ENCODE results near the gene SLC27A4.
A peak's percentile ranks its signal among the peaks of the same experiment; 100 is the strongest.

The SLC27A4 gene

DNA sequence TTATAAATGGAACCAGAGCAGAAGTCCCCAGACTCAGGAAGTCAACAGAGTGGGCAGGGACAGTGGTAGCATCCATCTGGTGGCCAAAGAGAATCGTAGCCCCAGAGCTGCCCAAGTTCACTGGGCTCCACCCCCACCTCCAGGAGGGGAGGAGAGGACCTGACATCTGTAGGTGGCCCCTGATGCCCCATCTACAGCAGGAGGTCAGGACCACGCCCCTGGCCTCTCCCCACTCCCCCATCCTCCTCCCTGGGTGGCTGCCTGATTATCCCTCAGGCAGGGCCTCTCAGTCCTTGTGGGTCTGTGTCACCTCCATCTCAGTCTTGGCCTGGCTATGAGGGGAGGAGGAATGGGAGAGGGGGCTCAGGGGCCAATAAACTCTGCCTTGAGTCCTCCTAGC is 20.5 kb downstream of the SLC27A4 start:
- Mint-ChIP-seq H3K27me3 (no peaks in the 10 kb centered on the region), H3K36me3 (ENCODE audit: insufficient read depth) (peaks cover 8% of the 10 kb centered on the region), H3K27ac (ENCODE audit: low read depth) (no peak overlapping the region), H3K4me1 (peaks cover 12% of the 10 kb centered on the region), H3K9me3 (no peaks in the 10 kb centered on the region), H3K4me3 (no peak overlapping the region)
- no peak for ATAC-seq (replicated peaks; ENCODE audit: extremely low read depth, poor library complexity, severe bottlenecking)
- DNase-seq (ENCODE audit: low spot score in 2 of 2) = no peak

DNA sequence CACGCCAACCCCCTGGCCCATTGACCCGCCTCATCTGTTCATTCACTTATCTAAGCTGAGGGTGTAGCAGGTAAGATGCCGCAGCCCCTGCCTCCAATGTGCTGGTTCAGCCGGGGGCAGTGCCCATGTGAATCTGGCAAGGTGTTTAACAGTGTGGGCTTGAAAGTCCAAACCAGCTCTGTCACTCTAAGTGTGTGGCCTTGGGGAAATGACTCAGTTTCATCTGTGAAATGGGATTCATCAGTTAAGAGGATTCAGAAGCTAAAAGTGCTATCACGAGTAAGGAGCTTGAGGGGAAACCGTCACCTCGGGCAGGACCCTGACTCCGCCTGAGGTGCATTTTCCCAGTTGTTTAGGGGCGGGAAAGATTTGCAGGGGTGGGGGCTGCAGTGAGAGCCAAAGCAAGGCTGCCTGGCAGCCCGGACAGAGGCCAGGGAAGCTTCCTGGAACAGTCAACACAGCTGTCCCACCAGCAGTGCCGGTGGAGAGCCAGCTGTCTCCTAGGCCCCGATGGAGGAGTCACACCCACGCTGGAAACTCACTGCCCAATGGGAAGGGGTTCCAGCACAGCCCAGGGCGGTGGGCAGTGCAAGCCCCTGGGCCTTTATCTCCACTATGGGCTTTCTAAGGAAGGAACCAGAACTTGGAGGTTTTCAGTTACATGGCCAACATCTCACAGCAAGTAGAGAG is 21.1 kb downstream of the SLC27A4 start:
- H3K27me3 Mint-ChIP-seq = peaks cover under 1% of the 10 kb centered on the region
- ATAC-seq (replicated peaks; ENCODE audit: extremely low read depth, poor library complexity, severe bottlenecking) = no peak
- H3K27ac Mint-ChIP-seq (ENCODE audit: low read depth) = peak overlapping the region; percentile 72
- no peaks in the 10 kb centered on the region for H3K9me3 Mint-ChIP-seq
- peak overlapping the region; percentile 65 for H3K4me3 Mint-ChIP-seq
- peaks cover 6% of the 10 kb centered on the region for H3K36me3 Mint-ChIP-seq (ENCODE audit: insufficient read depth)
- no peak for DNase-seq (ENCODE audit: low spot score in 2 of 2)
- H3K4me1 Mint-ChIP-seq = peaks cover 12% of the 10 kb centered on the region

DNA sequence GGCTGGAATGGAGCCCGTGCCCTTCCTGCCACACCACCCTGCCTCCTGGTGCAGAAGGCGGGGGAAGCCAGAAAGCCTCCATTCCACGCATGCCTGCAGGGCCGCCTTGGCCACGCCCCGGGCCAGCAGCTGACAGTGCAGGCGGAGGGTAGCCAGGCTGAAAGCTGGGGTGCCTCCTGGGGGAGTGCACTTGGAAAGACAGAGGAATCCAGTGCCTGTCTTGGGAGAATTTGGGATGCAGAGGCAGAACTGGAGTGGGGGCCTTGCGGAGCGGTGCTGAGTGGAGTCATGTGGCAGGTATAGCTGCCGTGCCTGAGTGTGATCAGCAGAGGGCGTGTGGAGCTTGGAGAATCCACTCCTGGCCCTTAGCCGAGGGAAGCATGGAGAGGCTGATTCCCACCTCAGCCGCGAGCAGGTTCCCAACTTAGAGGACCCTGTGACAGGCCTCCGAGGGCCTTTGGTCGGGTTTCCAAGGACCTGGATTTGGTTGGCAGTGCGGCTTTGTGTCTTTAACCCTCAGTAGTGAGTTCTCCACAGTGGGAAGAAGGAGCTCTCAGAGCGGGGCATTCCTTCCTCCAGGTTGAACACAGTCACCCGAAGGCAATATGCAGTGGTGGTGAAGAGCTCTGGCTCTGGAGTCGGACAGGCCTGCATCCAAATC is 21.8 kb downstream of the SLC27A4 start:
- peaks cover 12% of the 10 kb centered on the region for H3K4me1 Mint-ChIP-seq
- peaks cover 7% of the 10 kb centered on the region for H3K27me3 Mint-ChIP-seq
- no peaks in the 10 kb centered on the region for H3K9me3 Mint-ChIP-seq
- DNase-seq (ENCODE audit: low spot score in 2 of 2) = peak; percentile 47 to 49
- peak overlapping the region; percentile 65 for H3K4me3 Mint-ChIP-seq
- H3K36me3 Mint-ChIP-seq (ENCODE audit: insufficient read depth) = peaks cover 6% of the 10 kb centered on the region
- peak; percentile 87 for ATAC-seq (replicated peaks; ENCODE audit: extremely low read depth, poor library complexity, severe bottlenecking)
- H3K27ac Mint-ChIP-seq (ENCODE audit: low read depth) = peak overlapping the region; percentile 72

DNA sequence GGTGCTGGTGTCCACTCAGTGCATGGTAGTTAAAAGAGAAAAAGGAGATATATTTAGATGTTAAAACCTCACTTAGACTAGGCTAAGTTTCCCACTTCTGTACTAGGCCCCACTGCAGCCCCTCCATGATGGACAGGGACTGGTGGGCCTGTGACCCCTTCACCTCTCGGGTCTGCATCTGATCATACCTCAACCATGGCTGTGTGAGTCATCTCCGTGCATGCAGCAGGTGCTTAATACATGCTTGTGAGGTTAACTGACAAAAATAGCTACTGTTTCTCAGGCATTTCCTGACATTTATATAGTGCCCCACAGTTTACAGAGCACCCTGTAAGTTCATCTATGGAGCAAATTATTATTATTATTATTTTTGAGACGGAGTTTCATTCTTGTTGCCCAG is 22.4 kb downstream of the SLC27A4 start:
- Mint-ChIP-seq H3K27ac (ENCODE audit: low read depth) (no peak overlapping the region), H3K4me1 (peaks cover 12% of the 10 kb centered on the region), H3K9me3 (no peaks in the 10 kb centered on the region), H3K27me3 (peaks cover 12% of the 10 kb centered on the region), H3K4me3 (no peak overlapping the region), H3K36me3 (ENCODE audit: insufficient read depth) (peaks cover 6% of the 10 kb centered on the region)
- no peak for DNase-seq (ENCODE audit: low spot score in 2 of 2)
- no peak for ATAC-seq (replicated peaks; ENCODE audit: extremely low read depth, poor library complexity, severe bottlenecking)

DNA sequence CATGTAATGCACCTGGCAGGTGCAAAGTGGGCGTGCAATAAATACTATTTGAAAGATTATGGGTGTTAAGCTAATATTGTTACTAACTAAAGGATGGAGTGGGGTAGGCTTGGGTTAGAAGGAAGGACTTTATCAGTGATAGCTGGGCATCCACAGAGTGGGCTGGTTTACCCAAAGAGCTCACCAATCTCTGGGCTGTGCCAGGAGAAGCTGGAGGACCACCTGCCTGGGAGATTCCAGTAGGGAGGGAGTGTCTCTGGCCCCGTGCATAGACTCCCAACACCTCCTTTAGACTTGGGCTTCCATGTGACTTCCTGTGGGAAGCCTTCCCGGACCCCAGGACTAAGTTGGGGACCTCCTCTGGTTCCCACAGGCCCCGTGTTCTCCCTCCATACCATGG is 25.2 kb downstream of the SLC27A4 start:
- Mint-ChIP-seq H3K4me1 (peaks cover 17% of the 10 kb centered on the region), H3K27me3 (peaks cover 12% of the 10 kb centered on the region), H3K36me3 (ENCODE audit: insufficient read depth) (no peaks in the 10 kb centered on the region), H3K4me3 (no peak overlapping the region), H3K27ac (ENCODE audit: low read depth) (no peak overlapping the region), H3K9me3 (no peaks in the 10 kb centered on the region)
- ATAC-seq (replicated peaks; ENCODE audit: extremely low read depth, poor library complexity, severe bottlenecking) (no peak), DNase-seq (ENCODE audit: low spot score in 2 of 2) (no peak)

DNA sequence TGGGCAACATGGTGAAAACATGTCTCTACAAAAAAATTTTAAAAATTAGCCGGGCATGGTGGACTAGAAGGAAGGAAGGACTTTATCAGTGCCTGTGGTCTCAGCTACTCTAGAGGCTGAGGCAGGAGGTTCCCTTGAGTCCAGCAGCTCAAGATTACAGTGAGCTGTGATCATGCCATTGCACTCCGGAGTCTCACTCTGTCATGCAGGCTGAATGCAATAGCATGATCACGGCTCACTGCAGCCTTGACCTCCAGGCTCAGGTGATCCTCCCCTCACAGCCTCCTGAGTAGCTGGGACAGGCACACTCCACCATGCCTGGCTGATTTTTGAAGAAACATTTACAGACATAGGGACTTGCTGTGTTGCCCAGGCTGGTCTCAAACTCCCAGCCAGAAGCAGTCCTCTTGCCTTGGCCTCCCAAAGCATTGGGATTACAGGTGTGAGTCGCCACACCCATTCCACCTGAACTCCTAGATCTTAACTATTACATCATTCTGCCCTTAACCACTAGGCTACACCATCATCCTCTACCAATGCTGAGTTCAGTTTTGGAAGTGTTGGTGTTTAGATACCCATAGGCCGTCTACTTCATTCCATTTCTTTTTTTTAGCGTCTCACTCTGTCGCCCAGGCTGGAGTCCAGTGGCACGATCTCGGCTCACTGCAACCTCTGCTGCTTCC is 28.8 kb downstream of the SLC27A4 start:
- DNase-seq (ENCODE audit: low spot score in 2 of 2) (no peak), ATAC-seq (replicated peaks; ENCODE audit: extremely low read depth, poor library complexity, severe bottlenecking) (no peak)
- Mint-ChIP-seq H3K4me3 (no peak overlapping the region), H3K27me3 (peaks cover 12% of the 10 kb centered on the region), H3K27ac (ENCODE audit: low read depth) (no peak overlapping the region), H3K9me3 (no peaks in the 10 kb centered on the region), H3K36me3 (ENCODE audit: insufficient read depth) (peaks cover 4% of the 10 kb centered on the region), H3K4me1 (peaks cover 34% of the 10 kb centered on the region)

DNA sequence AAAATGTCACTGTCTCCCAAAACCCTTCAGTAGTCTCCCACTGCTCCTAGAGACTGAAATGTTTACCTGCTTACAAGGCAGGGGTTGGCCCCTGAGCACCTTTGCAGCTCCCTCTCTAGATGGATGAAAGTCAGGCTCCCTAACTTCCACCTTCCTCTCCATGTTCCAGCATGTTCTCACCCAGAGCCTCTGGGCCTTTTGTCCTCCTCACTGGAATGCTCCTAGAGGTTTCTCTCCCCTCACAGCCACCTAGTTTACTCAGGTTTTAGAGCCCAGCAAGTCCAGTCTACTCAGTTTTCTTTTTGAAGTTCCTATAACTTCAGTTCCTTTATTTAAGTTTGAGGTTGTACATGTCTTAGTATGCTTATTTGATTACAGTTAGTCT is 30.0 kb downstream of the SLC27A4 start:
- Mint-ChIP-seq H3K27me3 (peaks cover 12% of the 10 kb centered on the region), H3K36me3 (ENCODE audit: insufficient read depth) (peaks cover 4% of the 10 kb centered on the region), H3K9me3 (no peaks in the 10 kb centered on the region), H3K27ac (ENCODE audit: low read depth) (peak overlapping the region; percentile 95), H3K4me3 (peak overlapping the region; percentile 93), H3K4me1 (peaks cover 34% of the 10 kb centered on the region)
- ATAC-seq (replicated peaks; ENCODE audit: extremely low read depth, poor library complexity, severe bottlenecking) (no peak), DNase-seq (ENCODE audit: low spot score in 2 of 2) (no peak)

DNA sequence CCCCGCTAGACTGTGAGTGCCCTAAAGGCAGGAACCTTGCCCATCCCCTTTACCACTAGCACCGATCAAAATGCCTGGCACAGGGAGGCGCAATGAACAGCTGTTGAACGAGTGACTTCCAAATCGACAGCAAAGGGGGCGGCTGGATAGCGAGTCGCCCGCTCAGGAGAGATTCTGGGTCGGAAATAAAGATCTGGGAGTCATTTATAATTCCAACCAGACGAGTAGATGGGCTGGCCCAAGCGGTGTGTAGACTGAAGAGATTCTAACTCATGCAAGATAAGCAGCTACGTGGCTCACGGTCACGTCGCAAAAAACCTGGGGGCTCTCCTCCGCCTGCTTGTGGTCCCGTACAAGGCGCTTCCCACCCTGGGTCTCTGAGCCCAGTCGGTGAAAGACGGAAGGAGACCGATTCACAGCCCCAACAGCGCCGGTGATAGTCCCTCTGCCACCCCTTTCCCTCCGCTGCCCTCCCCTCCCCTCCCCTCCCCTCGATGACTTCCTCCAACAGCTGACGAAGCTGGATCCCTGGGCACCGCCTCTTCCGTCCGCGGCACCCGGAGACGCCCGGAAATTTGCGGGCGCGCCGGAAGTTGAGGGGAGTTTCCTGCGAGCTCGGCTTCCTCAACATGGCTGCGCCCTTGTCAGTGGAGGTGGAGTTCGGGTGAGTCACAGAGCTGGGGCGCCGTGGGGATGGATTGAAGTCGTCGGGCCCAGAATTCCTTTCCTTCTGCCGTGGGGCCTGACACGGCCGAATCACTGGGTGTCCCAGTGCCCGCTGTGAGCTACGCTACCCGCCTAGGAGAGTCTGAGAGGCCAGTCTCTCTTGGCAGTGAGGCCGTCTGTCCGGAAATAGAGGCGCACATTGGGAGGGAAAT is 30.7 kb downstream of the SLC27A4 start, which contains the start of gene URM1:
TSS of gene URM1 (plus strand) at position 623 of the 878 bp plus-strand sequence. CDS start at position 630, 7 bp downstream.
- ATAC-seq (replicated peaks; ENCODE audit: extremely low read depth, poor library complexity, severe bottlenecking) = peak; percentile 97
- H3K9me3 Mint-ChIP-seq = no peaks in the 10 kb centered on the region
- peaks cover 12% of the 10 kb centered on the region for H3K27me3 Mint-ChIP-seq
- DNase-seq (ENCODE audit: low spot score in 2 of 2) = peak; percentile 86 to 92
- peaks cover 34% of the 10 kb centered on the region for H3K4me1 Mint-ChIP-seq
- peaks cover 4% of the 10 kb centered on the region for H3K36me3 Mint-ChIP-seq (ENCODE audit: insufficient read depth)
- H3K4me3 Mint-ChIP-seq = peak within 1 kb of the TSS; percentile 93
- H3K27ac Mint-ChIP-seq (ENCODE audit: low read depth) = peak within 1 kb of the TSS; percentile 95

DNA sequence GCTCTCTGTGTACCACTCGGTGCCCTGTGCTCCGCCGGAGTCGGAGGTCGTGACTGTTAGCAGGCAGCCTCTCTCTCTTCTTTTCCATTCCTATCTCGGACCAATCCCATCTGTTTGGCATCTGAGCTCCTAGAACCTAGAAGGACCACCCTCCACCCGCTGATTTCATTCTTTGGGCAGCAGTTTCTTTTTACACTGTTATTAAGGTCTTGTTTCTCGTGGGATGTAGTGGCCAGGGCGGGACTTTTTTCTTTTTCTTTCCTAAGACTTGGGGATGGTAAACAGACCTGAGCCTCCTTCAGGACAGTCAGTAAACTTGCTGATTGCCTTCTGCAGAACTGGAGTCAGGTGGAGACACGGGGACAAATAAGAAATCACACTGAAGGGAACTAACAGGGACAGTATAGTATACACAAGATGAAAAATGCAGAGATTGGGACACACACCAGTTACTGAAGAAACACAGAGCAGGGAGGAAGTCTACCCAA is 31.3 kb downstream of the SLC27A4 start:
- peaks cover 34% of the 10 kb centered on the region for H3K4me1 Mint-ChIP-seq
- peaks cover 10% of the 10 kb centered on the region for H3K27me3 Mint-ChIP-seq
- peaks cover 4% of the 10 kb centered on the region for H3K36me3 Mint-ChIP-seq (ENCODE audit: insufficient read depth)
- peak overlapping the region; percentile 95 for H3K27ac Mint-ChIP-seq (ENCODE audit: low read depth)
- DNase-seq (ENCODE audit: low spot score in 2 of 2) (no peak), ATAC-seq (replicated peaks; ENCODE audit: extremely low read depth, poor library complexity, severe bottlenecking) (no peak)
- H3K4me3 Mint-ChIP-seq = peak overlapping the region; percentile 93
- no peaks in the 10 kb centered on the region for H3K9me3 Mint-ChIP-seq

DNA sequence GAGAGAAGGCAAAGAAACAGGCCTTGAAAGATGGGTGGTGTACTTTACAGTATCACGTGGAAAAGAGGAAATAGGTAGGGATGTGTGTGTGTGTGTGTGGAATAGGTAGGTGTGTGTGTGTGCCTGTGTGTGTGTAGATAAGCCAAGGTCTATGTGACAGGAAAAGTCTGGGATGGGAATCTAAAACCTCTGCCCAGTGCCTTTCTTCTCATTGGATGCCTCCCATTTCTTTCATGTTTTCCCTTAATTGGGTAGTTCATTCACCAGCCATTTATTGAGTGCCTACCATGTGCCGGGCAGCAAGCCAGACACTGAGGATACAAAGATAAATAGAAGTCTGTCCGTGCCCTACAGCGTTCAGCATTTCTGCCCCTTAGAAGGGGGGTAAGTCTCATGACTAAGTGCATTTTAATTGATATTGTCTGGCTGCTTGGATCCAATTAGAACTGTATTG is 31.9 kb downstream of the SLC27A4 start:
- DNase-seq (ENCODE audit: low spot score in 2 of 2) = no peak
- ATAC-seq (replicated peaks; ENCODE audit: extremely low read depth, poor library complexity, severe bottlenecking) = no peak
- Mint-ChIP-seq H3K4me3 (peak overlapping the region; percentile 93), H3K36me3 (ENCODE audit: insufficient read depth) (peaks cover 4% of the 10 kb centered on the region), H3K4me1 (peaks cover 34% of the 10 kb centered on the region), H3K9me3 (no peaks in the 10 kb centered on the region), H3K27ac (ENCODE audit: low read depth) (peak overlapping the region; percentile 95), H3K27me3 (peaks cover 4% of the 10 kb centered on the region)

DNA sequence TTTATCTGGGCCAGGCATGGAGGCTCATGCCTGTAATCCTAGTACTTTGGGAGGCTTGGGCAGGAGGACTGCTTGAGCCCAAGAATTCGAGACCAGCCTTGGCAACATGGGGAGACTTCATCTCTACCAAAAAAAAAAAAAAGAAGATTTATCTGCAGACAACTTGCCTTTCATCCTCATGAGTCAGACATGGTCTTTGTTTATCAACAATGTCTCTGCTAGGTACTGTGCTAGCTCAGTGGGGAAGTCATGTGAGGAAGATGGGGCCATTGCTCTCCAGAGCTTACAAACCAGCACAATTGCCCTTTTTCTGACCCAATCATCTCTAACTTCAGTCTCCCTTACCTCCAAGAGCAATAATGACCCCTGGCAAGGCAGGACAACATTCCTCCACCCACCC is 32.5 kb downstream of the SLC27A4 start:
- H3K27me3 Mint-ChIP-seq = no peaks in the 10 kb centered on the region
- peak overlapping the region; percentile 93 for H3K4me3 Mint-ChIP-seq
- ATAC-seq (replicated peaks; ENCODE audit: extremely low read depth, poor library complexity, severe bottlenecking) = no peak
- H3K27ac Mint-ChIP-seq (ENCODE audit: low read depth) = no peak overlapping the region
- no peak for DNase-seq (ENCODE audit: low spot score in 2 of 2)
- H3K9me3 Mint-ChIP-seq = no peaks in the 10 kb centered on the region
- peaks cover 8% of the 10 kb centered on the region for H3K36me3 Mint-ChIP-seq (ENCODE audit: insufficient read depth)
- peaks cover 34% of the 10 kb centered on the region for H3K4me1 Mint-ChIP-seq

DNA sequence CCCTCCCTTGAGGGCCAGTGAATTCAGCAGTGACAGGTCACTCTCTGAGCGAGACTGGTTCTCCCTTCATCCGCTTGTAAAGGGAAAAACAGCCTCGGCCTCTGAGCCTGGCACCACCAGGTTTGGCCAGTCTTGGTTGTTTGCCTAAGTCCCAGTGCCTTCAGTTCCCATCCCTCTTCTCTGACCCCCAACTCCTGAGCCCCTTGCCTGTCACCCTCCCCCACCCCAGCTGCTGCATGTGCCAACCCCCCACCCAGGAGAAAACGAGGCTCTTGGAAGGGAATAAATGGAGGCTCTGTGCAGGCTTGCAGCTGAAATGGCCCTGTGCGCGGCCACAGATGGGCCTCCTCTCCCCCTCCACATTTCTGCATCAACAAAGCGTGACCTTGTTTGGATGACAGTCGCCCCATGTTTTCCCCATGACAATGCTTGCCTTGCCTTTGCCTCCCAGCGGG is 33.9 kb downstream of the SLC27A4 start:
- Mint-ChIP-seq H3K36me3 (ENCODE audit: insufficient read depth) (peaks cover 22% of the 10 kb centered on the region), H3K4me3 (no peak overlapping the region), H3K9me3 (no peaks in the 10 kb centered on the region), H3K27ac (ENCODE audit: low read depth) (no peak overlapping the region), H3K27me3 (no peaks in the 10 kb centered on the region), H3K4me1 (peaks cover 34% of the 10 kb centered on the region)
- DNase-seq (ENCODE audit: low spot score in 2 of 2) (no peak), ATAC-seq (replicated peaks; ENCODE audit: extremely low read depth, poor library complexity, severe bottlenecking) (no peak)
